Measurements from ENCODE around the gene CCDC71L. TPM values are rescaled to one million over a fixed set of nuclear protein-coding genes. Genes with fewer than 3 reads are reported as not detected.

The CCDC71L gene
- total RNA-seq, 1 experiment from 2014 or later, result 21.1 TPM

DNA sequence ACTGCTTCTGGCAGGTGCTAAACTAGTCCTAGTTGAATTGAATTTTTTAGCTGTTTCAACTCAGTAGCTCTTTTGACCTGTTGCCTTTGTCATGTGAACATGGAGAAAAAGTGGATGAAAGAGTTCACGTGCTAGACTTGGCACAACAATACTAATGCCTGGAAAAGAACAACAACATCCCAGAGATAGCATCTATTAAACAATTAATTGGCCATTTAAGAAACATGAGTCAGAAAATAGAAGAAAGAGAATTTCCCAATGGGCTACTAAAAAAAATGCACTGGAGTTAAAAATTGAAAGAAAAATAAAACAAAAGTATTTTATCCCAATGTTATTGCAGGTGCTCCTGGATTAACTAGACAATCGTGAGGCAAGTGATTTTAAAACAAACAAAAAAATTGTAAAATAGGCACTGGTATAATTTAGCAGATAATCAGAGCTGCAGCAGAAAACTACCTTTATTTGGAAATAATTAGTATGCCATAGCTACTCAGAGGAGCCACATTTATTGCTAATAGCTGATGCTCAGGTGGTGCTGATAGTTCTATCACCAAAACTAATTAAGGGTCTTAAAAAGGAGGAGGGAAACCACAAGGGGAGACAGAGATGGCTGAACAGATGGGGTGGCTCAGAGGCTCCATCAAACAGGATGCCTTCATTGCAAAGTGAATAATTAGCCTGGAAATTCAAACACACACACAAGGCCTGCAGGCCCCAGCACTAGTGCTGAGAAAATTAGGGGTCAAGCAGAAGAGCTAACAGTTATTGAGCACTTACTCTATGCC is 17.6 kb downstream of the CCDC71L start:
- ATAC-seq (no peak), DNase-seq (ENCODE audit: low read depth, low spot score) (no peak)
- Histone ChIP-seq H3K4me3 (replicated peaks in 1 of 2; ENCODE audit: low read depth in 1 of 2, low read length in 2 of 2) (no peak overlapping the region), H3K27me3 (ENCODE audit: insufficient read depth, low read length) (no peaks in the 10 kb centered on the region), H2AFZ (ENCODE audit: low read depth, low read length, poor library complexity, severe bottlenecking) (no peak overlapping the region), H3K4me2 (ENCODE audit: low read length) (no peak overlapping the region), H3K36me3 (ENCODE audit: control insufficient read depth in 1 of 2, insufficient read depth in 2 of 2, low read length in 2 of 2) (no peaks in the 10 kb centered on the region), H3K9me2 (ENCODE audit: insufficient read depth) (no peaks in the 10 kb centered on the region), H3K9ac (ENCODE audit: low read length) (no peak overlapping the region), H3K27ac (ENCODE audit: low read depth, low read length) (no peak overlapping the region), H4K20me1 (ENCODE audit: insufficient read depth) (no peaks in the 10 kb centered on the region), H3K79me2 (ENCODE audit: insufficient read depth, low read length) (no peaks in the 10 kb centered on the region), H3K9me3 (ENCODE audit: control insufficient read depth in 1 of 2, insufficient read depth in 1 of 2, low read depth in 1 of 2, low read length in 2 of 2) (no peaks in the 10 kb centered on the region), H3K4me1 (ENCODE audit: control insufficient read depth in 1 of 2, insufficient read depth in 2 of 2, low read length in 2 of 2) (no peaks in the 10 kb centered on the region)
- no peak for TF ChIP-seq ATF3 (IDR thresholded peaks at IDR 0.05)
- no peak for TF ChIP-seq EZH2 (IDR thresholded peaks at IDR 0.05)
- no peak for TF ChIP-seq ELF1 (IDR thresholded peaks at IDR 0.05; ENCODE audit: borderline replicate concordance, low read depth)
- TF ChIP-seq EGR1 (IDR thresholded peaks at IDR 0.05; ENCODE audit: low read depth), result no peak
- no peak for TF ChIP-seq FOSL1 (IDR thresholded peaks at IDR 0.05; ENCODE audit: low read depth)
- TF ChIP-seq ZFX (IDR thresholded peaks at IDR 0.05), result no peak
- no peak for TF ChIP-seq SRF (IDR thresholded peaks at IDR 0.05; ENCODE audit: low read depth)
- TF ChIP-seq, protein P1, sequence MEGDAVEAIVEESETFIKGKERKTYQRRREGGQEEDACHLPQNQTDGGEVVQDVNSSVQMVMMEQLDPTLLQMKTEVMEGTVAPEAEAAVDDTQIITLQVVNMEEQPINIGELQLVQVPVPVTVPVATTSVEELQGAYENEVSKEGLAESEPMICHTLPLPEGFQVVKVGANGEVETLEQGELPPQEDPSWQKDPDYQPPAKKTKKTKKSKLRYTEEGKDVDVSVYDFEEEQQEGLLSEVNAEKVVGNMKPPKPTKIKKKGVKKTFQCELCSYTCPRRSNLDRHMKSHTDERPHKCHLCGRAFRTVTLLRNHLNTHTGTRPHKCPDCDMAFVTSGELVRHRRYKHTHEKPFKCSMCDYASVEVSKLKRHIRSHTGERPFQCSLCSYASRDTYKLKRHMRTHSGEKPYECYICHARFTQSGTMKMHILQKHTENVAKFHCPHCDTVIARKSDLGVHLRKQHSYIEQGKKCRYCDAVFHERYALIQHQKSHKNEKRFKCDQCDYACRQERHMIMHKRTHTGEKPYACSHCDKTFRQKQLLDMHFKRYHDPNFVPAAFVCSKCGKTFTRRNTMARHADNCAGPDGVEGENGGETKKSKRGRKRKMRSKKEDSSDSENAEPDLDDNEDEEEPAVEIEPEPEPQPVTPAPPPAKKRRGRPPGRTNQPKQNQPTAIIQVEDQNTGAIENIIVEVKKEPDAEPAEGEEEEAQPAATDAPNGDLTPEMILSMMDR (IDR thresholded peaks at IDR 0.05 in 2 of 3, conservative IDR thresholded peaks at IDR 0.05 in 1 of 3; ENCODE audit: borderline replicate concordance in 1 of 3, insufficient read depth in 1 of 3, low read depth in 2 of 3, low read length in 2 of 3), result no peak
- TF ChIP-seq EZH2phosphoT487 (IDR thresholded peaks at IDR 0.05; ENCODE audit: borderline replicate concordance), result no peak
- TF ChIP-seq, protein P2, sequence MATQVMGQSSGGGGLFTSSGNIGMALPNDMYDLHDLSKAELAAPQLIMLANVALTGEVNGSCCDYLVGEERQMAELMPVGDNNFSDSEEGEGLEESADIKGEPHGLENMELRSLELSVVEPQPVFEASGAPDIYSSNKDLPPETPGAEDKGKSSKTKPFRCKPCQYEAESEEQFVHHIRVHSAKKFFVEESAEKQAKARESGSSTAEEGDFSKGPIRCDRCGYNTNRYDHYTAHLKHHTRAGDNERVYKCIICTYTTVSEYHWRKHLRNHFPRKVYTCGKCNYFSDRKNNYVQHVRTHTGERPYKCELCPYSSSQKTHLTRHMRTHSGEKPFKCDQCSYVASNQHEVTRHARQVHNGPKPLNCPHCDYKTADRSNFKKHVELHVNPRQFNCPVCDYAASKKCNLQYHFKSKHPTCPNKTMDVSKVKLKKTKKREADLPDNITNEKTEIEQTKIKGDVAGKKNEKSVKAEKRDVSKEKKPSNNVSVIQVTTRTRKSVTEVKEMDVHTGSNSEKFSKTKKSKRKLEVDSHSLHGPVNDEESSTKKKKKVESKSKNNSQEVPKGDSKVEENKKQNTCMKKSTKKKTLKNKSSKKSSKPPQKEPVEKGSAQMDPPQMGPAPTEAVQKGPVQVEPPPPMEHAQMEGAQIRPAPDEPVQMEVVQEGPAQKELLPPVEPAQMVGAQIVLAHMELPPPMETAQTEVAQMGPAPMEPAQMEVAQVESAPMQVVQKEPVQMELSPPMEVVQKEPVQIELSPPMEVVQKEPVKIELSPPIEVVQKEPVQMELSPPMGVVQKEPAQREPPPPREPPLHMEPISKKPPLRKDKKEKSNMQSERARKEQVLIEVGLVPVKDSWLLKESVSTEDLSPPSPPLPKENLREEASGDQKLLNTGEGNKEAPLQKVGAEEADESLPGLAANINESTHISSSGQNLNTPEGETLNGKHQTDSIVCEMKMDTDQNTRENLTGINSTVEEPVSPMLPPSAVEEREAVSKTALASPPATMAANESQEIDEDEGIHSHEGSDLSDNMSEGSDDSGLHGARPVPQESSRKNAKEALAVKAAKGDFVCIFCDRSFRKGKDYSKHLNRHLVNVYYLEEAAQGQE (IDR thresholded peaks at IDR 0.05; ENCODE audit: low read depth), result no peak
- TF ChIP-seq TCF7L2 (IDR thresholded peaks at IDR 0.05; ENCODE audit: borderline replicate concordance, extremely low read depth, insufficient read depth, insufficient read length), result no peak
- TF ChIP-seq MAX (IDR thresholded peaks at IDR 0.05), result no peak
- no peak for TF ChIP-seq YY1 (IDR thresholded peaks at IDR 0.05; ENCODE audit: extremely low read depth, insufficient replicate concordance, low read depth, low read length)
- POLR2A ChIA-PET, result no interaction called here
- RAD21 ChIA-PET (ENCODE audit: low non-redundant PET in 1 of 2, low total read pairs in 2 of 2, uncharacterized antibody in 2 of 2, unreplicated experiment in 2 of 2), result no interaction called here
- BruUV-seq (replicated peaks), result no TSS peak
- intact Hi-C loops (cut with micrococcal nuclease), result no loop called here
- CTCF ChIA-PET, result no interaction called here

Data from HCT116 (cell line).